Islet of Langerhans (tissue), 1 donor: Measurements from ENCODE around the gene POTEG.
"Not testable (repeated sequence)": the region's sequence is repeated elsewhere in the genome, so short reads cannot be mapped to it uniquely, and the experiment has no call there.

Source experiments
- FAIRE-seq: peaks from one replicate; lab custom pipeline; 2011; peaks lifted over from hg19 to GRCh38; lab: Jason Lieb, UNC

Gene POTEG

GRCh38 chr14:19372813-19373500 is 61.2 kb downstream of the POTEG start:
- FAIRE-seq, result not testable (repeated sequence)

DNA sequence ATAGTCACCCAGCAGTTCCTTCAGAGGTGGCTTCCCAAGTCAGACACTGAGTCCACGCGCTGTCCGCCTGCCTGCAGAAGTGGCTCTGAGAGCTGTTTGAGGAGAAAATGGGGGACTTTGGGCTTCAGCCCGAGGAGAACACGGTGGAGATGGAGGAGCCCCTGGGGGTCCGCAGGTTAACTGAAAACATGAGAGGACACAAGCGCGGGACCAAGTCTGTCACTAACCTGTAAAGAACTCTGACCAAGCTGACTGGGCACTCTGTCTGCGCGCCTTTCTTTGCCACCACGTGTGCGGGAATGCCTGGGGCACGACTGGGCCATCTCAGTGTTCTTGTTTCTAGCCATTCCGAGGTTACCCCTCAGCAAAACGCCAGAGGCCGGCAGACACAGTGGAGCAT is 62.4 kb downstream of the POTEG start:
- not testable (repeated sequence) for FAIRE-seq

- FAIRE-seq, result not testable (repeated sequence)
These were observed 71.3 kb downstream of the POTEG start for GRCh38 chr14:19362803-19363202.

- FAIRE-seq, result not testable (repeated sequence)
These were observed 71.8 kb downstream of the POTEG start for GRCh38 chr14:19362323-19362722.

DNA sequence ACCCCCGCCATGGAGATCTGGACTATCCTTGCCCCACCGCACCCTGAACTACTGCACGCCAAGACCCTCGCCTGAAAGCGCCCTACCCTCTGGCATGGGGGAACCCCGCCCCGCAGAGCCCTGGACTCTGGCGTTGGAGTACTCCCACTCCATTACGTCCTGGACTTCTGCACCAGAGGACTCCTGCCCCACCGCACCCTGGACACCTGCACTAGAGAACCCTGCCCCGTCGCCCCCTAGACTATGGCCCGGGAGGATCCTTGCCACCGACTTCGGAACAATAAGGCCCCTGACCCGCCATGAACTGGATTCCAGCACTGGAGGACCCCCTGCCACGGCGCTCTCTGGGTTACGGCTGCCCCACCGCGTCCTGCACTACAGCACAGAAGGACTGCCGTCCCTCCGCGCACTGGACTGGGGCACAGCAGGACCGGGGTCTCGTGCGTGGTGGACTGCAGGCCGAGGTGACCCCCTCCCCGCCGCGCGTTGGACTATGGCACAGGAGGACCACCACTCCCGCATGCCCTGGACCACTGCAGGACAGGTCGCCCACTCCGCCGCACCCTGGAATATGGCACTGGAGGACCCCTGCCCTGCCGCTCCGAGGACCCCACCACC is 72.4 kb downstream of the POTEG start:
- not testable (repeated sequence) for FAIRE-seq

GRCh38 chr14:19360937-19361635 is 73.1 kb downstream of the POTEG start:
- FAIRE-seq, result not testable (repeated sequence)
